Parathyroid adenoma (tissue), 2 donors: ENCODE results near the gene SLC6A12.

ENCODE experiments used
- H2AFZ ChIP-seq: fragments of 300-600 bp; sonication (generic); one replicate; pipeline ENCODE4 v1.7.0; 2017; ENCODE audit warnings: antibody characterized with exemption, mild to moderate bottlenecking
- H3K27ac ChIP-seq: fragments of 300-600 bp; sonication (generic); one replicate; pipeline ENCODE4 v1.7.0; 2017
- H3K27me3 ChIP-seq: fragments of 300-600 bp; sonication (generic); one replicate; pipeline ENCODE4 v1.7.0; 2017; ENCODE audit warnings: low read length; ENCODE audit not compliant: control insufficient read depth, insufficient read depth
- H3K36me3 ChIP-seq: fragments of 300-600 bp; sonication (generic); one replicate; pipeline ENCODE4 v1.7.0; 2017; ENCODE audit warnings: low read length; ENCODE audit not compliant: control insufficient read depth, insufficient read depth
- H3K4me1 ChIP-seq: fragments of 300-600 bp; sonication (generic); one replicate; pipeline ENCODE4 v1.7.0; 2017; ENCODE audit warnings: control low read depth
- H3K4me2 ChIP-seq: fragments of 300-600 bp; sonication (generic); one replicate; pipeline ENCODE4 v1.7.0; 2017; ENCODE audit warnings: low read length
- H3K4me3 ChIP-seq: fragments of 300-600 bp; sonication (generic); one replicate; pipeline ENCODE4 v1.7.0; 2017; ENCODE audit warnings: low read depth, low read length
- H3K79me2 ChIP-seq: fragments of 300-600 bp; sonication (generic); one replicate; pipeline ENCODE4 v1.7.0; 2017; ENCODE audit warnings: control low read depth
- H3K9ac ChIP-seq: fragments of 300-600 bp; sonication (generic); one replicate; pipeline ENCODE4 v1.7.0; 2017; ENCODE audit warnings: mild to moderate bottlenecking
- H3K9me3 ChIP-seq: fragments of 300-600 bp; sonication (generic); one replicate; pipeline ENCODE4 v1.7.0; 2017; ENCODE audit warnings: low read length; ENCODE audit not compliant: control insufficient read depth
- CTCF ChIP-seq: fragments of 300-600 bp; sonication (generic); IDR thresholded peaks from one replicate; pipeline ENCODE4 v1.7.0; 2017; ENCODE audit warnings: antibody characterized with exemption, mild to moderate bottlenecking
- donor health status: primary hyperparathyroidism.

Gene SLC6A12

GRCh38 chr12:195951-196350, 18.0 kb downstream of the SLC6A12 start:
- no peaks in the 10 kb centered on the region for H3K27me3 ChIP-seq
- no peaks in the 10 kb centered on the region for H3K36me3 ChIP-seq

GRCh38 chr12:195156-195555, 18.8 kb downstream of the SLC6A12 start:
- H3K27me3 ChIP-seq, result no peaks in the 10 kb centered on the region
- no peak for TF ChIP-seq CTCF
- H2AFZ ChIP-seq, result no peak overlapping the region

More at GRCh38 chr12:195951-196350, 18.0 kb downstream of the SLC6A12 start:
- Histone ChIP-seq H3K4me3 (no peak overlapping the region), H3K27ac (no peak overlapping the region), H3K9me3 (no peaks in the 10 kb centered on the region), H2AFZ (no peak overlapping the region), H3K79me2 (no peaks in the 10 kb centered on the region), H3K4me2 (no peak overlapping the region), H3K4me1 (peaks cover 11% of the 10 kb centered on the region), H3K9ac (no peak overlapping the region)
- TF ChIP-seq CTCF, result no peak

GRCh38 chr12:194276-194675, 19.7 kb downstream of the SLC6A12 start:
- no peak for TF ChIP-seq CTCF
- Histone ChIP-seq H3K4me1 (peaks cover 9% of the 10 kb centered on the region), H2AFZ (no peak overlapping the region), H3K36me3 (no peaks in the 10 kb centered on the region), H3K4me2 (no peak overlapping the region), H3K27ac (no peak overlapping the region), H3K79me2 (no peaks in the 10 kb centered on the region), H3K9me3 (no peaks in the 10 kb centered on the region), H3K4me3 (no peak overlapping the region), H3K27me3 (no peaks in the 10 kb centered on the region), H3K9ac (no peak overlapping the region)

More at GRCh38 chr12:195156-195555, 18.8 kb downstream of the SLC6A12 start:
- Histone ChIP-seq H3K9me3 (no peaks in the 10 kb centered on the region), H3K27ac (no peak overlapping the region), H3K9ac (no peak overlapping the region), H3K4me1 (peaks cover 11% of the 10 kb centered on the region), H3K4me3 (no peak overlapping the region), H3K79me2 (no peaks in the 10 kb centered on the region), H3K4me2 (no peak overlapping the region), H3K36me3 (no peaks in the 10 kb centered on the region)

- no peak for TF ChIP-seq CTCF
- no peak overlapping the region for H3K27ac ChIP-seq
- no peaks in the 10 kb centered on the region for H3K79me2 ChIP-seq
- no peak overlapping the region for H2AFZ ChIP-seq
- H3K4me2 ChIP-seq, result no peak overlapping the region
- H3K4me1 ChIP-seq, result peaks cover 9% of the 10 kb centered on the region
- no peaks in the 10 kb centered on the region for H3K9me3 ChIP-seq
- H3K27me3 ChIP-seq, result no peaks in the 10 kb centered on the region
- no peaks in the 10 kb centered on the region for H3K36me3 ChIP-seq
- H3K4me3 ChIP-seq, result no peak overlapping the region
- no peak overlapping the region for H3K9ac ChIP-seq
Measured at GRCh38 chr12:193261-193660, 20.7 kb downstream of the SLC6A12 start.

- Histone ChIP-seq H2AFZ (no peak overlapping the region), H3K79me2 (no peaks in the 10 kb centered on the region), H3K4me2 (no peak overlapping the region), H3K4me1 (peaks cover 12% of the 10 kb centered on the region), H3K36me3 (no peaks in the 10 kb centered on the region), H3K4me3 (no peak overlapping the region), H3K27me3 (no peaks in the 10 kb centered on the region), H3K9ac (no peak overlapping the region), H3K9me3 (no peaks in the 10 kb centered on the region), H3K27ac (no peak overlapping the region)
- TF ChIP-seq CTCF, result no peak
Measured at GRCh38 chr12:191541-191940, 22.4 kb downstream of the SLC6A12 start.
